Activated CD8-positive, alpha-beta memory T cell treated with anti-CD3 and anti-CD28 coated beads, Interleukin-2, amount 50 U/mL, for 48 hours (primary cell): Measurements from ENCODE around the gene BRD1.
"Not testable (repeated sequence)": the region's sequence is repeated elsewhere in the genome, so short reads cannot be mapped to it uniquely, and the experiment has no call there.

ENCODE experiments used
- DNase-seq: peaks from one replicate; pipeline ENCODE4 v3.0.0-alpha.2; 2020

BRD1 gene

DNA sequence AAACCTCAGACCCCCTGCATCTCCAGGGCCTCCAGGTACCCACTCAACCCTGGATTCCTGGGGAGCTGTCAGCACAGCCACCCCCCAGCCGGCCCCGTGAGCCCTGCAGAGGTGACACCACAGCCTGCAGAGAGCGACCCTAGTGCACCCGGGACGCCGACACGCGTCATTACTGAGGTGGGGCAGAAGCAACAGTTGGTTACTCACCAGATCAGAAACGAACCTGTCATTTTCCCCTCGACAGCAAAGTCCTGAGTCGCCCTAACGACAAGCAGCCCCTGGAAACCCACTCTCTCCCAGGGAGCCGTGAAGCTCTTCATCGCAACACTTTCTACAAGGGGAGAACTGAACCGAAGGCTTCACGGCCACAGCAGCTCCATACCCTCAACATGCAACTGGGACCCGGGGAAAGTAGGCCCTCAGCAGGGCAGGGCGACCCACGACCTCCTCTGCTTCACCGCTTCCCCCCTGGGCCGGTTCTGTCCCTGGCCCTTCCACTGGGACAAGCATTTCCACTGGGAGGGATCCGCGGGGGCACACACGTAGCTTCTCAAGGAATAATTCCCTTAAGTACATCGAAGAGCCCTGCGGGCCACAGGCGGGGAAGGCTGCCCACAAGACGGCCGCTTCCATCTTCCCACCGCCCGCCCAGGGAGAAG, 1.6 kb downstream of the BRD1 start:
- DNase-seq = peak; percentile 87

DNA sequence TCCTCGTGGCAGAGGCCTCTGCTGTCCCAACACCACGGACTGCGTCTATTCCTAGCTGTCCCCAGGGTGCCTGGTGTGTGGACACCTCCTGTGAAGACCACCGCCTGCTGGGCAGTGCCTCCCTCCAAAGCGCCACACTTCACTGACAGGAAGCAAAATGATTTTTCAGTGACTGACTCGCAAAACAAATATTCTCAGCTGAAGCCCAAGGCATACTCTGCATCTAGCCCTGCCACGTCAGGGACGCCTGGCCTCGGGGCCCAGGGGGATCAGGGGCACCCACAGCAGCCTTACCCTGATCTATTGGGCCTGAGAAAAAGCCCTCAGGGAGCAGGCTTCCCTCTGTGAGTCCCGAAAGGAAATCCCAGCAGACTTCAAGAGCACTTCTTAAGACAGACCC, 2.2 kb downstream of the BRD1 start:
- no peak for DNase-seq

DNA sequence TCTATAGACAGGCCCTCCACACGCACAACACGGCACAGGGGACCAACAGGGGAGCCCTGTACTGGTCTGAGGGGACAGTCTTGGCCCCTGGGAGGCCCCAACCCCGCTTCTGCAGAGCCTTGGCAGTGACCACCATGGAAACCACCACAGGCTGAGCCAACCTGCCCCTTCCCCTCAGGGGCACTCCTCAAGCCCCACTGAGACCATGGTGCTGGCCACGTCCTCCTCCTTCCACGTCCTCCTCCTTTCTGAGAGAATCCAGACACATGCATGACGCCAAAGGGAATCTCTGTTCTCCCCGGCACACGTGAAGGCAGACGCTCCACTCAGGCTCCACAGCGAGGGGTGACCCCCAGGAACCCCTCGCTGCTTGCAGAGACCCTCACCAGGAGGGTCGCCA, 2.7 kb downstream of the BRD1 start:
- DNase-seq = no peak

DNA sequence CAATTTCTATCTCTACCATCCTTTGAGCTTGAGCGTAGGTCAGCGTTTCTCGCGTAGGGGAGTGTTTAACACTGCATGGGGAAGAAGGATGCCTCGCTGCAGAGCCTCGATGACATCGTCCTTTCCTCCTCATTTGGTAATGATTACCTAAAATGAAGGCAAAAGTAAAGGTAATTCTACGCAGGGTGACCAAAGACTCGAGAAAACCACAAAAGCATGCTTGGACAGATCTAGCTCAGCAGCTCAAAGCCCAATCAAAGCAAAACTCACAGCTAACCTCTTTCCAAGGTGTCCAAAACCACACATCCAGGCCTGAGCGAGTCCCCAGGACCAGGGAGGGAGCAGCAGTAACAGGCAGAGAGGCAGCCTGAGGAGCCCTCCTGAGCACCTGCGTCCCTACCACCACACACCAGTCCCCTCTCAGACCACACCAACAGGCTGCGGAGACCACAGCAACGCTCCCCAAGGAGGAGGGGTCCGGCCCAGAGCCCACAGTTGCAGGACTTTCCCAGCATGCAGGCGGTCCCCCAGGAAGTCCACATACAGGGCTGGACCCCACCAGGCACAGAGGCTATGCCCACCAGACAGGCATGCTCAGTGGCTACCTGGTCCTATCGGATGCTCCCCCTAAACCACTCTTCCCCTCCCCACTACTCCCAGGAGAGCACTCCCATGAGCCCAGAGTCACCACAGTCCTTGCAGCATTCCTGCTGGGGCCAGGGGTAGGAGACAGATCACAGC, 3.3 kb downstream of the BRD1 start:
- DNase-seq = no peak

DNA sequence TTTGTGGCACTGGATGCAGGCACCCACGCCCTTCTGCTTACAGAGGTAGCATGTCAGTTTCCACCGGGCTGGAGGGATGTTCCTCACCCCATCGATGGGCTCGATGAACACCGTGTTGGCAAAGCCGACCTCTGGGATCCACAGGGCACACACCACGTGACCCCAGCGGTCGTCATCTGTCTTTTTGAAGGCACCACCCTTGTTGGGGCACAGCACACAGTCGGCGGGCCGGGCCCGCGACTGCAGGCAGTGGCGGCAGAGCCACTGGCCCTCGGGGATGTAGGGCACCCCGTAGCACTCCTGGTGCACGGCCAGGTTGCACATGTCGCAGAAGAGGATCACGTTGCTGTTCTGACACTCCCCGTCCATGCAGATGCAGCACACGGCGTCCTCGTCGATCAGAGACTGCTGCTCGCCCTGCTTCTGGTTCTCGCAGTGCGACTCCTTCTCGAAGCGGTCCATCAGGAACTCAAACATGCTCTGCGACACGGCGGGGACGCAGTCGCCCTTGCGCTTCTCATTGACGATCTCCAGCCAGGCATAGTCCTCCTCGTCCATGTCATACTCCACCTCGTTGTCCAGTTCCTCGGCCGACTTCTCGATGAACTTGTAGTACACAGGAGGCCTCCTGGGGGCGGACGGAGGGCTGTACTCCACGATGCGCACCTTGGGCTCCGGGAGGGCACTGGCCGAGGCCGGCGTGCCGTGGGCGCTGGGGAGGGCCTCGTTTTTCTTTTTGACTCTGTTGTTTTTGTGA, 4.2 kb downstream of the BRD1 start:
- no peak for DNase-seq

DNA sequence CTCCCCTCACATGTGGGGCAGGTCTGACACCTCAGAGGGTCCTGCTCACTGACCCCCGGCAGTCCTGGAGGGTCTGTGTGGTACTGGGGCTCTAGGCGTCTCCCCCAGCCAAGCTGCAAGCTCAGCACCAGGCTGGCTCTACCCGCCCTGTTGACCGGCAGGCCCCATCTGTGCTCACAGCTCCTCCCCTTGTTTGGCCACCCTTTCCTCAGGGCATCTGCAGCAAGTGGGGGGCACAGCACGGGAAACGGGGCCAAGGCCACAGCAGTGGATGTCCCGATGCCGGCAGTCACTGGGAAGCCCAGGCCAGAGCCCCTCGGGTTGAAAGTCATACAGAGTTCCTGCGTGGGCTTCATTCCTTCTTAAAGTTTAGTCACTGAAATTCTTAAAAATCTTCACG, 5.9 kb downstream of the BRD1 start:
- not testable (repeated sequence) for DNase-seq

DNA sequence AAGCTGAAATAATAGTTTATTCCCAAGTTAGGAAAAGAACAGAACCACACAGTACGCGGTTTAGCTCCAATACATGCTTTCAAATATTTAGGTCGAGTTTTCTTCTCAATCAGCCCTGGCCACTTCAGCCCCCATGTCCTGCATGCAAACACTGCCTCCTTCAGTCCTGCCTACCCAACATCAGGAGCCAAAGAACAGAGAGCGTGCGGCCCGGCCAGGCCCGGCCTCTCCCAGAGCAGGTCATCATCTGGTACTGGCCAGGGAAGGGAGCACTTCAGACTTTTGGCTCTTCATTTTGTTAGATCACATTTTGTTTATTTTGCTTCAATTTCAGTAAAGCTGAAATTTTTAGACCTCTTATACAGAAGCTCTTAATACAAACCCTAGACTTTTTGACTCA, 6.7 kb downstream of the BRD1 start:
- DNase-seq = no peak

DNA sequence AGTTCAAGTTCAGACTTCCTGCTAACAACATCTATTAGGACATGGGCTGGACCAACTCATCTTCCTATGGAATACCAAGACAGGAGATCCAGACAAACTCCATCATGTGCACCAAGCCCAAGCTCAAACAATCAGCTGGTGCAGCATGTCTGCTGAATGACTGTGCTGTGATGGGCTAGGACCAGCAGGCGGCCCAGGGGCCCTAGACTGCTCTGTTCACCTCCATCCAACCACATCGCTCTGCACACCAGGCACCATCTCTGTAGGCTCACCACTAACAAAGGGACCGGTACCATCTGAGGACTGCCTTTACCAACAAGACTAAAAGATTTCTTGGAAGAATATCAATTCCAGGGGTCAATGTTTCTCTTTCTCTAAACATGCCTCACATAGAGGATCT, 10.3 kb downstream of the BRD1 start:
- DNase-seq = no peak

DNA sequence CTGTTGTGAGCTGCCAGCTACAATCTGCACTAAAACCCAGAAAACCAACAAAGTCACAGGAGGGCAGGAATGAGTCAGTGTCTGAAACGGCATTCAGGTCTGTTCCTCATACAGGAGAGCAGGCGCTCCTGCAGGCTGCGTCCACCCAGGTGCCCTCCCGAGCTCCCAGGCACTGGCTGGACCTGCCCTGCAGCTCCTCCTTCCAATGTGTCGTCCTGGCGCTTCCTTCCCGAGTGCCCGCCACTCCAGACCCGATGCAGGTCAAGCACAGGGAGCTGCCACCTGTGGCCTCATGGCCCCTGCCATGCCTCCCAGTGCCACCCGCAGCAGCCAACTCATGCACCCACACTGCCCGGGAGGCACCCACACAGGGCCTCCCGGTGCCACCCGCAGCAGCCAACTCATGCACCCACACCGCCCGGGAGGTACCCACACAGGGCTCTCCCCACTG, 12.0 kb downstream of the BRD1 start:
- no peak for DNase-seq

DNA sequence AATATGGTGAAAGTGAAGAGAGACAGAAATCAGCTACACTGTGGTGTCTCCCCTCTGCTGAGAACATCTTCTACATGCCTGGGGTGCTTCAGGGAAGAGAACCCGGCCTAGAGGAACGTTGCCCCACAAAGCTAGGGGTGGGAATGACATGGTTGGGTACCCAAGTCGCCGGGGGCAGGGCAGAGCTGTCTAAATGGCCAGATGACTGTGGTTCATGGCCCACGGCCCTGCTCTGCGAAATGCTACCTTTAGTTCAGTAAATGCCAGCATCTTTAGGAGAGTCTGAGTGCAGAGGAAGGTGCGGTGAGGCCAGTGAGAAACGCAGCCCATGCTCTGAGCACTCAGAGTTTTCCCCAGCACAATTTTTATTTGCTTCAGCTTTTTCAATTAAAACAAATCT, 12.8 kb downstream of the BRD1 start:
- no peak for DNase-seq

DNA sequence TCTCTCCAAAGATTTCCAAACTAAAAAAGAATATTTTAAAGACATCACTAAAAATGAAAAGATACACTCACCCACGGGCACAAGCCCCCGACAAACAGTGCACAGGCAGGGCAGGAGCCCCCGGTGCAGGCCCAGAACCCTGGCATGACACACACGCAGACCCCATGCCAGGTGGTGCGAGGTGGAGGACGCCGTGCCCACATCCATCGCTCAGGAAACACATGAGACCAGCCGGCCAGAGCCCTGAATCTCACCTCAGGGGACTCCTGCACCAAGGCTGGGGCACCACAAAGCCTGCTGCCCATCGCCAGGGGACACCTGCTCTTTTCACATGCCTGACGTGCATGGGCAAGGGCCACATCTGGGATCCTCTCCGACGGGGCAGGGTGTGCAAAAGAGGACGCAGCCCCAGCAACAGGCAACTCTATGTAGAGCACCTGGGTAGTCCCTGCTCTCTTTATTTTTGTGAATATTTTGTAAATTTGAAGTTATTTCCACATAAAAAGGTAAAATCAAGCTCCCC, 13.4 kb downstream of the BRD1 start:
- no peak for DNase-seq

DNA sequence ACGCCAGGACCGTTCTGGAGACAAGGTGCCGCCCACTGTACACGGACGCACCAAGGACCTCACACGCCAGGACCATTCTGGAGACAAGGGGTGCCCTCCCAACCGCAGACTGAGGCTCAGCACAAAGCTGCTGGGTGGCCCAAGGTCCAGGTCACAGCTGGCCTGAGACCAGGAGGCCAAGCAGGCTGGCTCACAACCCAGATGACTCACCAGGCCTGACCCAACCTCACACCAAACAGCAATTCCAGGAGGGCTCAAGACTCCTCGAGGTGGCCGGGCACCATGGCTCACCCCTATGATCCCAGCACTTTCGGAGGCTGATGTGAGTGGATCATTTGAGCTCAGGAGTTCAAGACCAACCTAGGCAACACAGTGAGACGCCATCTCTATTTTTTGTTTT, 14.8 kb downstream of the BRD1 start:
- DNase-seq = no peak

DNA sequence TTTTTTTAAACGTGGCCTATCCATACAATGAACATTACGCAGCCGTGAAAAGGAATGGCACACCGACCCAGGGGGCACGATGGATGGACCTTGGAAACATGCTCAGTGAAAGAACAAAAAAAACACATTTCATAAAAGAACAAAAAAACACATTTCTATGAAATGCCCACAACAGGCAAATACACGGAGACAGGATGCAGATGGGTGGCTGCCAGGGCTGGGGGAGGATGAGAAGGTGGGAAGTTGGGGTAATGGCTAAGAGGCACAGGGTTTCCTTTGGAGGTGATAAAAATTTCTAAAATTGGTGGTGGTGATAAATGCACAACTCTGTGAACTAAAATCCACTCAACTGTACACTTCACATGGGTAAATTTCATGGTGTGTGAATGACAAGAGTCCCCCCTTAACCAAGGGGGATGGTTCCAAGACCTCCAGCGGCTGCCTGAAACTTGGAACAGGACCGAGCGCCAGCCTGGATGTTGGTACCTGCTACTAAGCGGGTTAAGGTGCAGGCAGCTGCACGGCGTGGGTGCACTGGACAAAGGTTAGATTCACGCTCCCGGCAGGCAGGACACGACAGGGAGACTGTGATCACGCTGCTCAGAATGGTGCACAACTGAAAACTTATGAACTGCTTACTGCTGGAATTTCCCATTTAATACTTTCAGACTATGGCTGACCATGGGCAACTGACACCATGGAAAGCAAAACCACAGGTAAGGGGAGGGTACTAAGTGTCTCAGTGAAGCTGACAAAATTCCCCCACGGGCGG, 16.5 kb downstream of the BRD1 start:
- no peak for DNase-seq

DNA sequence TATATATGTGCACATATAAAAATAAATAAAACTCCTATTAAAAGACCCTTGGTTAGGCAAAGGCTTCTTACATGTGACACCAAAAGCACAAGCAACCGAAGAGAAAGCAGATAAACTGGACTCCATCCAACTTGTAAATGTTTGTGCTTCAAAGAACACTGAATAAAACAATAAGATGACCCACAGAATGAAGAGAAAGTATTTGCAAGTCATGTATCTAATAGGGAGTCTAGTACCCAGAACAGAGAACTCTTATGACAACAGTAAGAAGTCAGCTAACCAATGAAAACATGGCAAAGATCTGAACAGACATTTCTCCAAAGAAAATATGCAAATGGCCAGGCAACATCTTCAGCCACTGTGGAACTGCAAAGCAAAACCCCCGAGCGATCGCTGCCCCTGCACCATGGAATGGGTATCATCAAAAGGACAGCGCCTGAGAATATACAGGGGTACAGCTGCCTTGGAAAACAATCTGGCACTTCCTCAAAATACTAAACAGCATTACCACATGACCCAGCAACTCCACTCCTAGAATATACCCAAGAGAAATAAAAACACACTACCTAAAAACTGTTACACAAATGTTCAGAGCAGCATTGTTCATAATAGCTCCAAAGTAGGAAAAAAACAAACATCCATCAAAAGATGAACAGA, 17.2 kb downstream of the BRD1 start:
- DNase-seq = no peak

DNA sequence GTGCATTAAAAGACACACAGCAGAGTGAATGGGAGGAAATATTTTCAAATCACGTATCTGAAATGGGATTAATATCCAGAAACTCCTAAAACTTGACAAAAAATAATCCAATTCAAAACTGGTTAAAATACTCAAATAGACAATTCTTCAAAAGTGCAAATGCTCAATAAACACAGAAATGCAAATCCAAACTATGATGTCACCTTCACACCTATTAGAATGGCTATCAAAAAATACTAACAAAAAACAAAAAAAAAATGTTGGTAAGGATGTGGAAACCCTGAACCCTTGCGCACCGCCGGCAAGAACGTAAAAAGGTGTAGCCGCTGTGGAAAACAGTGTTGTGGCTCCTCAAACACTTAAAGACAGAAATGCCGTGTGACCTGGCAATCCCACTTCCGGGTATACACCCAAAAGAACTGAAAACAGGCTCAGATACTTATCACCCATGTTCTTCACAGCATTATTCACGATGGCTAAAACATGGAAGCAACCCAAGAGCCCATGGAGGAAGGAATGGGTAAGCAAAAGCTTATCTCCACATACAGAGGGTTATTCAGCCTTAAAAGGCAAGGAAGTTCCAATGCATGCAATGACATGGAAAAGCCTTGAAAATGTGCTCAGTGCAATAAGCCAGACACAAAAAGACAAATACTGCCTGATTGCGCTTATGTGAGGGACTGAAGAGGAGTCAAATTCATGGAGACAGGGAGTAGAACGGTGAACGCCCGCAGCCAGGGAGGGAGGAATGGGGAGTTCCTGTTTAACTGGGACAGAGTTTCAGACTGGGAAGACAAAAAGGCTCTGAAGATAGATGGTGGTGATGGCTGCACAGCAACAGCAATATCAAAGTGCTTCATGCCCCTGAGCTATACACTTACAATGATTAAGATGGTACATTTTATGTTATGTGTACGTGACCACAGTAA, 19.6 kb downstream of the BRD1 start:
- no peak for DNase-seq

DNA sequence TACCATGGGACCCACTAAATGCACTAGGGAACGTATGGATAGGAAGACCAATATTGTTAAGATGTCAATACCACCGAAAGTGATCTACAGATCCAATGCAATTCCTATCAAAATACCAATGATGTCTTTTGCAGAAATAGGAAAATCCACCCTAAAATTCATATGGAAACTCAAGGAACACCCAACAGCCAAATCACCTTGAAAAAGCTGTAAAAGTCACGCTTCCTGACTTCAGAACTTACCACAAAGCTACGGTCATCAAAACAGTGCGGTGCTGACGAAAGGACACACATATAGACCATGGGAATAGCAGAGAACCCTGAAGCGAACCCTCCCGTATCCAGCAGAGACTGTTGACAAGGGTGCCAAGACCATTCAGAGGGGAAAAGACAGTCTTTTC, 20.5 kb downstream of the BRD1 start:
- DNase-seq = no peak

DNA sequence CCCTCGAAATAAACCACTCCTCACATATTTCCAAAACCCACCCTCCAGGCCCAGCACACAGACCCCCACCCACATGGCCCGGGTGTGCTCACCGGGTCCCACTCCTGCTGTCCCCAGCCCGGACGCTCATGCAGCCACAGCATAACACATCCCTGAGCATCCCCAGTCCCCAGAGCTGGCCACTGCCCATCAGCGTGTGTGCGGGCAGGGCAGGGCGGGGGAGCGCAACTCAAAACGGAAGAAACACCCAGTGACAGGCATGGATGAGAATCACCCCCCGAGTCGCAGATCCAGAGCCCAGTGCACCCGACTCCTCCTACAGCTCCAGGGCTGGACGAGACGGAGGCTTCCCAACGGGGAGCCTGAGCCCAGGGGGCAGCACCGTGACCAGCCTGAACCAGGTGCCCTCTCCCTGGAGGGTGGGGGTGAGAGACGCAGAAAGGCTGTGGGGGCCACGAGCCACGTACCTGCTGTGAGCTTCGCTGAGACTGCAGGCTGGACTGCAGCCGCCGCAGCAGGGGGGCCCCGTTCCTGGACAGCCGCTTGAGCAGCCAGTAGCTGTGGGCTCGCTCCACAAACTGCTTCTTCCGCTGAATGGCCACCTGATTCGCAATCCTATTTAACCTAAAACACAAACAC, 23.8 kb downstream of the BRD1 start:
- DNase-seq = no peak

DNA sequence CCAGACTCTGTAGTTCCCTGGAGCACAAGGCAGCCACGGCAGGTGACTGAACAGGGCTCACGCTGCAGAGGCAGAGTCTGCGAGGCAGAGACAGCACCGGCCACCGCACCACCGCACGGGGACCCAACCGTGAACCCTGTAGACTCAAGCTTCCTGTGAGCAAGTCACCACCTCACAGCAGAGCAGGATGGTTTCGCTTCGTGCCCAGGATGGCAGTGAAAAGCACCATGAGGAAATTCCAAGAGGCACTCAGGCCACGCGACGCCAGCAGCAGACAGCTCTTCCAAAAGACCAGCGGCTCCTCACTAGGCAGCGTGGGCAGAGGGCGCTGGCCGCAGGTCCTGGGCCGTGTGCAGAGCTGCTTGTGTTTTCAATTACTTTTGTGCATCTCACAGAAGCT, 24.5 kb downstream of the BRD1 start:
- no peak for DNase-seq

DNA sequence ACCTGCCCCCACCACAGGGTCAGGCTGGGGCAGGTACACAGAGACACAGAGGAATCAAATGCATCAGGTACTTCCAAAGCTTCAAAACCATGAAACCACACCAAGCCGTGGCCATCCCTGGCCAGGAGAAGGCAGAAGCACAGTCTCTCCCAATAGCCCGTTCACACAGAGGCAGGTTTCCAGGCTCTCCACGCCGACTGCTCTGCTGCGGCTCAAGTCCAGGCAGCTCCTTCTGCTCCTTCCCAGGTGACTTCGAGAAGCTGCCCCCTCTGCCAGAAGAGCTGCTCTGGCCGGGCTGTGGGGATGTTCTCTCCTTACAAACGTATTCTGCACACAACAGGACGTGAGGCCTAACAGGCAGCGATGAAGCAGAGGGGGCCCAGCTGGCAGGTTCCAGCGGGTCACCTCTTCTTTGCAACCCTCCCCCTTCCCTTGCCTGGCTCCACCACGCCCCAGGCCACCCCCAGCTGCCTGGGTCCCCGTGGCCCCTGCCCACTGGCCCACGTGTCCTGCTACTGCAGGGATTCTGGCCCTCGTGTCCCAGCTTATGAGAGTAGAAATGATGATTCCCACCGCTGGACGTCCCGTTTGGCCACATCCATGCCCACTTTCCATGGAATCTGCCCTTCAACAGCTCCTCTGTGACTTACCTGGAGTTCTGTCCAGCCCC, 26.1 kb downstream of the BRD1 start:
- no peak for DNase-seq
